GM19035 (cell line): ENCODE measurements around the gene RAX2.
"Not testable (repeated sequence)": the region's sequence is repeated elsewhere in the genome, so short reads cannot be mapped to it uniquely, and the experiment has no call there.

Experiments
- ATAC-seq: cut with Tn5 transposase; IDR thresholded peaks from one replicate; pipeline ENCODE4 v1.9.1; 2021; ENCODE audit not compliant: unreplicated experiment

Gene RAX2

GRCh38 chr19:3778104-3778867, 6.3 kb upstream of the RAX2 start:
- no peak for ATAC-seq

GRCh38 chr19:3776479-3777040, 4.5 kb upstream of the RAX2 start:
- no peak for ATAC-seq

DNA sequence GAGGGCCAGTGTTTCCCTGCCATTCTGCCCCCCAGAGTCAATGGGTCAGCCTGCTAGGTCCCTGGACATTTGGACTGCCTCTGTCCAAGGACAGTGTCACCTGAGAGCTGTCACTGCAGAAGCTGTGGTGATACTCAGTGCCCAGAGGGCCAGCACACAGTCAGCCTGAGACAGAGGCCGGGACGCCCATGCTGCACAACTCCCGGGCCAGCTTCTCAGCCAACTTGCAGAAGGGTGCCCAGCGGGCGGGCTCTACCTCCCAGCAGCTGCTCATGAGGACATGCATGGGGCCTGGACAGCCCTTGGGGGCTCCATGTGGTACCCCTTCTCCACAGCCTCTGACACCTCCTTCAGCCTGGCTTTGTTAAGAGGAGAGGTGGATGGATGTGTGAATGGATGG, 3.8 kb upstream of the RAX2 start:
- ATAC-seq, result no peak

DNA sequence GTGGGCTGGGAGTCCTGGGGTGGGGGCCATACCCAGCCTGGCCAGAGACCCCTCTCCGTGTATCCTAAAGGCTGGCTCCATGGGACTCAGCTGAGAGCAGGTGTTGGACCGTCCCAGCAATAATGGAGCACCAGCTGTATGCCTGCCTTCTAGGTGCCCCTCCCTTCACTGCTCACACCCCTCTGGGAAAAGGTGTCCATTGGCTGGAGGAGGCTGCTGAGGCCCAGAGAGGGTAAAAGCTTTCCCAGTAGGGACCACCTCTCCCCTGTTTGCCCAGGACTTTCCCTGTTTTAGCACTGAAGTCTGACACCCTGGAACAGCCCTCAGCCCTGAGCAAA, 3.3 kb upstream of the RAX2 start:
- ATAC-seq, result no peak

DNA sequence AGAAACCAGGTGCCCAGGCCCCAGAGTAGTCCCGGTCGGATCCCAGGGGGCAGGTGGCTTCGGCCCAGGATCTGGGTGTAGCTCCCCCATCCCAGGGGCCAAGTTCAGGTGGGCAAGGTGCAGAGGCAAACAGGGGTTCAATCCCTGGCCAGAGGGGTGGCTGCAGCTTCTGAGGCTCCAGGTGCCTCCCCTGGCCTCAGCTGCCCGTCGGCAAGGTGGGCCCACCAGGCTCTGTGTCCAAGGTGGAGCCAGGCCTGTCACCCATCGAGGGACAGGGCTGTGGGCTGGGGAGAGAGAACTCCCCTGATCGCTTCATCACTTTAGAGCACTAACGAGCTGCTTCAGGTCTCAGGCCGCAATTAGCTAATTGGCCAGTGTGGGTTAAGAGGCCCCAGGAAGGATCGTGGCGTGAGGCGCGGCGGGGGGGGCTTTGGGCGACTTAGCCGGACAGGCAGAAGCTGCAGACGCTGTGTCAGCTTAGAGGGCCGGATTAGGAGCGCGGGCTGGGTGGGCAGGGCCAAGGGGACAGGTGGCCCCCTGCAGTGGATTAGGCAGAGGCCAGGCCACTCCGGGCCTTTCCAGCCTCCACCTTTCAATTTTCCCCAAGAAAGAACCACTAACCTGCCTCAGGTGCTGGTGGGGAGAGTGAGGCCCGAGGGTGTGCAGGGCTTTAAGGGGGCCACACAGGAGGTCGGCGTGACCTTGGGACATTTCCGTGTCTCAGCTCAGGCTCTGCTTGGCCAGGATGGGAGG, 2.8 kb upstream of the RAX2 start:
- ATAC-seq, result no peak

DNA sequence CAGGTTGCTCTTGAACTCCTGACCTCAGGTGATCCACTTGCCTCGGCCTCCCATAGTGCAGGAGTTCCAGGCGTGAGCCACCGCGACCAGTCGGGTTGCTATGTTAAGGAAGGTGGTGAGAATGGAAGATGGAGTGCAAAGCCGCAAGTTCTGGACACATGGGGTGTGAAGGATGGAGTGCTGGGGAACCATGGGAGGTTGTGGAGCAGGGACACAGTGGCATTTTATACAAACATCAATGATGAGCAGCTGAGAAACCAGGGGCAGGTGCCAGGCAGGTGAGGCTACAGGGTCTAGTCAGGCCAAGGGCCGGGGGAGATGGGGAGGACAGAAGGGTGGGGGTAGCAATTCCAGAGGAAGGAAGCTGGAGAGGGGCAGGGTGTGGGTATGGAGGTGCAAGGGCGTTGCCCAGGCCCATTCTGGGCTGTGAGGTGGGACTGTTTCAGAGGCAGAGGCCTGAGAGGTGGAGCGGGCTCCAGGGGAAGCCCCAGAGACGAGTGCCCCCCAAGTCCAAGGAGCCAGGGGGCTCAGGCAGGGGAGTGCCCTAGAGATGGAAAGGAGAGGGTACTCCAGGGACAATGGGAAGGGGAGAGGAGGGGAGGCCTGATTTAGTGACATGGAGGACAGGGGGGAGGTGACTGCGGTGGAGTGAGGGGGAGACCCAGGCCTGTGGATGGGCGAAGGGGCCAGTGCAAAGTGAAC, 1.9 kb upstream of the RAX2 start:
- no peak for ATAC-seq

DNA sequence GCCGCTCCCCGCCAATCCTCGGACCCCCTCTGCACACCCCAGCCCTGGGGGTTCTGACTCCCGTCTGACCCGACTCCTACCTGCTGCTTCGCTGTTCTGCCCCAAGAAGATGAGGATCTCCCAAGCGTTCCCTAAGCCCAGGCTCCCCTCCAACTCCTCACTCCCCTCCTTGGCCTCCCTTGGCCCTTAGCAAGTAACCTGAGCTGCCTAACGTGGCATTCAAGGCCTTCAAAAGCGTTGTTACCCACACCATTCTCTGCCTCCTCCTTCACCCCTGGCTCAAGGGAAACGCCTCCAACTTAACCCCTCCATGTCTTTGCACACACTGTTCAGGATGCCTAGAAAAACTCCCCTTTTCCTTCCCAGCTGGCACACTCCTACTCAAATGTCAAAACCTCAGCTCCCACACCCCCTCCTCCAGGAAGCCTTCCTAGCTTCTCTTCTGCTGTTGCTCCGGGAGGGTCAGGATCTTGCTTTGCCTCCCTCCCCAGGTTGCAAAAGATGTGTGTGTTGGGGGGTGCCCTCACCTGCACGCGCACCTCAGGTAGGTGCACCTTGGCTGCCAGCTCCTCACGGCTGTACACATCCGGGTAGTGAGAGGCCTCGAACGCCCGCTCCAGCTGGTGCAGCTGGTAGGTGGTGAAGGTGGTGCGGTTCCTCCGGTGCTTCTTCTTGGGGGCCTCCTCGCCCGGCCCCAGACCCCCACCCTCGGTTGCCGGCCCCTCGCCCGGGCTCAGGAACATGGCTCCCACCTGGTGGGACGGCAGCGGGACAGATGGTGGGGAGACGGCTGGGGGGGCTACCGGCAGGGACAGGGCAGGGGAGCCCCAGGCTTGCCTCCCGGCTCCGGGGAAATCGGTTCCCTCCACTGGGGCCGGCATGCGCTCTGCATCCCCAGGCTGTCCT, 775 bp downstream of the RAX2 start:
- ATAC-seq, result no peak

GRCh38 chr19:3770136-3770999, 1.7 kb downstream of the RAX2 start:
- ATAC-seq, result no peak

- ATAC-seq, result no peak
Measured at GRCh38 chr19:3769494-3769893, 2.5 kb downstream of the RAX2 start.

DNA sequence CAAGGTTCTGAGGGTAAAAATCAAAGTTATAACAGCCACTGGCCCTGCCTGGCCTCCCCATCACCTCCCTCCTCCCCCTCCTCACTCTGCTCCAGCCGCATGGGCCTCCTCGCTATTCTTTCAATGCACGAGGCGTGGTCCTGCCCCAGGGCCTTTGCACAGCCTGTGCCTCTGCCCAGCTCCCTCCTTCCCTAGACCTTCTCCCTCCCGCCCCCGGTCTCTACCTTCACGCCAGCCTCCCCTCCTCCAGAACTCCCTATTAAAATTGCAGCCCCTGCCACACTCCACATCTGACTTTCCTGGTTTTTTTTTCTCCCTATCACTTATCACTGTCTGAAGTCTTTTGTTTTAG, 3.3 kb downstream of the RAX2 start:
- no peak for ATAC-seq

DNA sequence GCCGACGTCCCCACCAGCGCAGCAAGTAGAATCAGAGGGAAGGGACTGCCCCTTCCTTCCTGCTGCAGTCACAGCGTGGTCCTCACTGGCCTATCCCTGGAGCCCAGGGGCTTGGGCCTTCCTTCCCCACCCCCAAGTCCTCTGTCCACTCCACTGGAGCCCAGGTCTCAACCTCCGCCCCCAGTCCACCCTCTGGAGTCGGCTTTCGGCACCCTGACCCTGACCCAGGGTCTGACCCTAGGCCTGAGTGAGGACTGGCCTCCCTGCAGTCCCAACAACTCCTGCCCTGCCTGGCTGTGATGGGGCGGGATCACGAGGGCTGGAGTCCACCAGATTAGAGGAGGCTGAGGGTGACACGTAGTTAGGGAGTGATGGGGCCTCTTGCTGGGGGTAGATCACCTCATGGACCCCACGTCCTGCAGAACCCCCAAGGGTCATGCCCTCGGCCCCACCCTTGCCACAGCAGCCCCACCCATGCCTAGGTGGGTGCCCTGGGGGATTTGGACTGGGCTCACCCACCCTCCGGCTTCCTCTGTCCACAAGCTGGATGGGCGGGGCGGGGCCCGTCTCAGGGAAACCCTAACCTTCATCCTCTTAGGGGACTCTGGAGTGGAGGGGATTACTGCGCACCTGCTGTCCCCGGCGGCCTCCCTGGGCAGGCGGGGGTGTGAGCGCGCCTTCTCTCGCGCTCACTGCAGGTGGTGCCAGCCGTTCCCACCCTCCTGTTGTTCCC, 3.8 kb downstream of the RAX2 start:
- no peak for ATAC-seq

- no peak for ATAC-seq
Measured at GRCh38 chr19:3767050-3767449, 5.0 kb downstream of the RAX2 start.

DNA sequence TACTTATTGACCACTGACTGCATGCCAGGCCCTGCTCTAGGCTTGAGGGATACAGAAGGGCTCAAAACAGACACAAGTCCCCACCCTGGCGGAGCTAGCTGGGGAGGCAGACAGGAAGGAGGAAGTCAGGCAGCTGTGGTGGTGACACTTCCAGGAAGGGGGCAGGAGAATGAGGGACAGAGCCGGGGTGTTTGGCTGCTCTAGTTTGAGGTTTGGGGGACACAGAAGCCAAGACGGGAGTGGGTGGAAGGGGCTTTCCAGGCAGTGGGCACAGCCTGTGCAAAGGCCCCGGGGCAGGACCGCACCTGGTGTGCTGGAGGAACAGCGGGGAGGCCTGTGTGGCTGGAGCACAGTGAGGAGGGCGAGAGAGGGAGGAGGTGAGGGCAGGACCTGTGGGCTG, 5.5 kb downstream of the RAX2 start:
- no peak for ATAC-seq

- not testable (repeated sequence) for ATAC-seq
Measured at GRCh38 chr19:3765757-3766156, 6.3 kb downstream of the RAX2 start.

GRCh38 chr19:3765121-3765520, 6.9 kb downstream of the RAX2 start:
- ATAC-seq, result no peak

- ATAC-seq, result peak; percentile 74
Measured at GRCh38 chr19:3762501-3763459, 9.2 kb downstream of the RAX2 start, which contains the start of gene MRPL54. Gene MRPL54, plus strand, starts transcription at chr19:3762682. Its CDS starts 19 bp downstream, at chr19:3762701.

DNA sequence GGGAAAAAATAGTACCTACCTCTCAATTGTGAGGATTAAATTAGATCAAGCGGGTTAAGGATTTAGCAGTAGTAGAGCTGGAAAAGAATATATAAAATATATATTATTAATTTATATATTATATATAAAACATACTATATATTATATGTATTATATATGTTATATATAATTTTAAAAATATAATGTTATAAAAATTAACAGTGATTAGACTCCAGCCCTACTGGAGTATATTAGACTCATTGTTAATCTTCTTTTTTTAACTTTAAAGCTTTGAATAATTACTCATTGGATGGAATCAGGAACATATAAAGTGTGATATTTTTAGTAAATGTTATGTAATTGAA, 9.9 kb downstream of the RAX2 start:
- ATAC-seq, result no peak
